Neutrophil (primary cell): ENCODE measurements around the gene NOP56.

Source experiments
- H3K27ac ChIP-seq: fragments of 200-600 bp; sonication (generic); 2 replicates; pipeline ENCODE4 v1.5.1; 2016; ENCODE audit warnings: mild to moderate bottlenecking, moderate library complexity
- H3K27me3 ChIP-seq: fragments of 200-600 bp; sonication (generic); 2 replicates; pipeline ENCODE4 v1.6.0; 2016; ENCODE audit warnings: mild to moderate bottlenecking
- H3K36me3 ChIP-seq: fragments of 200-600 bp; sonication (generic); 2 replicates; pipeline ENCODE4 v1.5.1; 2017
- H3K4me1 ChIP-seq, 2 experiments: fragments of 200-600 bp in 1 of 2; sonication (generic) in 1 of 2; 1 replicate in 1 of 2; 2 replicates in 1 of 2; pipeline versions ENCODE4 v1.5.1 to v1.6.1; 2013 to 2016; ENCODE audit warnings: low read depth in 1 of 2, low read length in 1 of 2, mild to moderate bottlenecking in 1 of 2, moderate library complexity in 1 of 2; ENCODE audit not compliant: control insufficient read depth in 1 of 2, insufficient read depth in 1 of 2
- H3K4me3 ChIP-seq, 2 experiments: fragments of 200-600 bp in 1 of 2; sonication (generic) in 1 of 2; 1 replicate in 1 of 2; 2 replicates in 1 of 2; pipeline ENCODE4 v1.5.1; 2013 to 2016; ENCODE audit warnings: low read depth in 1 of 2, low read length in 1 of 2, mild to moderate bottlenecking in 1 of 2, moderate library complexity in 1 of 2
- H3K9me3 ChIP-seq: fragments of 200-600 bp; sonication (generic); 2 replicates; pipeline ENCODE4 v1.5.1; 2016
- CTCF ChIP-seq: fragments of 200-600 bp; sonication (generic); IDR thresholded peaks from 2 replicates; pipeline ENCODE4 v1.5.1; 2016; ENCODE audit warnings: antibody characterized with exemption

The NOP56 gene

GRCh38 chr20:2640899-2641298, 11.5 kb upstream of the NOP56 start:
- no peaks in the 10 kb centered on the region for H3K9me3 ChIP-seq
- TF ChIP-seq CTCF = no peak
- no peak overlapping the region for H3K4me3 ChIP-seq
- H3K27me3 ChIP-seq = peaks cover 13% of the 10 kb centered on the region
- no peak overlapping the region for H3K27ac ChIP-seq
- no peaks in the 10 kb centered on the region for H3K4me1 ChIP-seq
- H3K36me3 ChIP-seq = no peaks in the 10 kb centered on the region

- TF ChIP-seq CTCF = no peak
- Histone ChIP-seq H3K4me1 (no peaks in the 10 kb centered on the region), H3K27me3 (peaks cover 5% of the 10 kb centered on the region), H3K36me3 (no peaks in the 10 kb centered on the region), H3K9me3 (no peaks in the 10 kb centered on the region), H3K4me3 (no peak overlapping the region), H3K27ac (no peak overlapping the region)
These were observed 8.7 kb upstream of the NOP56 start for GRCh38 chr20:2643708-2644107.

- H3K27me3 ChIP-seq = no peaks in the 10 kb centered on the region
- no peaks in the 10 kb centered on the region for H3K9me3 ChIP-seq
- H3K27ac ChIP-seq = peak overlapping the region; percentile 78
- TF ChIP-seq CTCF = no peak
- H3K4me3 ChIP-seq = peak overlapping the region; percentile 89 to 100
- peaks cover 14 to 23% of the 10 kb centered on the region in 2 experiments for H3K4me1 ChIP-seq
- peaks cover 25% of the 10 kb centered on the region for H3K36me3 ChIP-seq
These were observed 508 bp downstream of the NOP56 start for GRCh38 chr20:2652724-2653555.

- no peaks in the 10 kb centered on the region for H3K27me3 ChIP-seq
- H3K9me3 ChIP-seq = no peaks in the 10 kb centered on the region
- H3K4me3 ChIP-seq = peak overlapping the region; percentile 89 to 100
- TF ChIP-seq CTCF = no peak
- peaks cover 33% of the 10 kb centered on the region for H3K36me3 ChIP-seq
- no peak overlapping the region for H3K27ac ChIP-seq
- H3K4me1 ChIP-seq = peaks cover 14 to 23% of the 10 kb centered on the region in 2 experiments
These were observed 1.3 kb downstream of the NOP56 start for GRCh38 chr20:2653556-2654383.

GRCh38 chr20:2654384-2654822, 2.0 kb downstream of the NOP56 start:
- no peak overlapping the region for H3K27ac ChIP-seq
- TF ChIP-seq CTCF = no peak

More at GRCh38 chr20:2654384-2654822, 2.0 kb downstream of the NOP56 start:
- Histone ChIP-seq H3K27me3 (no peaks in the 10 kb centered on the region), H3K36me3 (peaks cover 39% of the 10 kb centered on the region), H3K4me1 (peaks cover 14 to 23% of the 10 kb centered on the region in 2 experiments), H3K9me3 (no peaks in the 10 kb centered on the region), H3K4me3 (no peak overlapping the region)
